GM18867 (cell line): ENCODE results near the gene ALG14.
"Not testable (repeated sequence)": the region's sequence is repeated elsewhere in the genome, so short reads cannot be mapped to it uniquely, and the experiment has no call there.

ENCODE experiments used
- ATAC-seq: cut with Tn5 transposase; IDR thresholded peaks from one replicate; pipeline ENCODE4 v1.9.1; 2021; ENCODE audit warnings: mild to moderate bottlenecking, moderate library complexity; ENCODE audit not compliant: unreplicated experiment

ALG14 gene

GRCh38 chr1:94958081-94958480 is 114.7 kb downstream of the ALG14 start:
- ATAC-seq = no peak

GRCh38 chr1:94955767-94956632 is 116.8 kb downstream of the ALG14 start:
- no peak for ATAC-seq

DNA sequence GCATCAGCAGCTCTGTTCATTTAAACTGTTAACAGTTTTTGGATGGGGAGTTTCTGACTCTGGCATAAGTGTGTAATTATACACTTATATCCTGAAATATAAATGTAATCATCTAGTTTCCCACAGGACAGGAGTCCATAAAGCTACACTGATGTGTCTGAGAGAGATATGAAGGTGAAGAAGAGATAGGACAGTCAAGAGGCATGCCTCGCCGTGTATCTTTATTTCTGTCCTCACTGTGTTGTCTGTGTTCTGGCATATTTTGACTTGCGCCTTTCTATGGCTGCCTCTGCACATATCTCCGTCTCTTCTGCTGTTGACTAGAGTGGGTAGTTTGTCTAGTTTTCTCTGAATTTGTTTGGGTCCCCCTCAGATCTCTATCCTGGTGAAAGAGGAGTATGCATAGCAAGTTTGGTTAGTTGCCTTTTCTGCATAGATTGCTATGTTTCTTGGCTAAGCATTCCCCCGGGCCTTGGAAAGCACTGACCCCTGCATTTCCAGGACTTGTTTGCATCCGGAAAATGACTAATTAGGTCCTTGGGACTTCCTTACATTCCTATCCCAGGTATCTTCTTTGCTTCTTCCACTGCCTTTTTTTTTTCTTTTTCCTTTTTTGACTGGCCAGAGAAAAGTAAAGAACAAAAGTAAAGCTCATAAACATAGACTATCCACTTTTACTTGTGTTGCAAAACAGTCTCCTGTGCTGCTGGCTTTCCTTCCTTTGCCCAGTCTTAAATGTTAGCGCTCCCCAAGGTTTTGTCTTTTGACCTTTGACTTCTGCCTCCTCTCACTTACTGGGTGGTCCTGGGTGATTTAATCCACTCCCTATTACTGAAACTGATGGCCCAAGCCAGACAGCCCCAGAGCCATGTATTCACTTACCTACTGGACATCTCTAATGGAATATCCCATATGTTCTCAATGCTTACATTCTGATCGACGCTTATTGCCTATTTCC is 118.2 kb downstream of the ALG14 start:
- ATAC-seq = no peak

GRCh38 chr1:94953746-94954145 is 119.0 kb downstream of the ALG14 start:
- ATAC-seq = no peak

- no peak for ATAC-seq
These were observed 119.6 kb downstream of the ALG14 start for GRCh38 chr1:94953107-94953506.

GRCh38 chr1:94952539-94952938 is 120.2 kb downstream of the ALG14 start:
- no peak for ATAC-seq

DNA sequence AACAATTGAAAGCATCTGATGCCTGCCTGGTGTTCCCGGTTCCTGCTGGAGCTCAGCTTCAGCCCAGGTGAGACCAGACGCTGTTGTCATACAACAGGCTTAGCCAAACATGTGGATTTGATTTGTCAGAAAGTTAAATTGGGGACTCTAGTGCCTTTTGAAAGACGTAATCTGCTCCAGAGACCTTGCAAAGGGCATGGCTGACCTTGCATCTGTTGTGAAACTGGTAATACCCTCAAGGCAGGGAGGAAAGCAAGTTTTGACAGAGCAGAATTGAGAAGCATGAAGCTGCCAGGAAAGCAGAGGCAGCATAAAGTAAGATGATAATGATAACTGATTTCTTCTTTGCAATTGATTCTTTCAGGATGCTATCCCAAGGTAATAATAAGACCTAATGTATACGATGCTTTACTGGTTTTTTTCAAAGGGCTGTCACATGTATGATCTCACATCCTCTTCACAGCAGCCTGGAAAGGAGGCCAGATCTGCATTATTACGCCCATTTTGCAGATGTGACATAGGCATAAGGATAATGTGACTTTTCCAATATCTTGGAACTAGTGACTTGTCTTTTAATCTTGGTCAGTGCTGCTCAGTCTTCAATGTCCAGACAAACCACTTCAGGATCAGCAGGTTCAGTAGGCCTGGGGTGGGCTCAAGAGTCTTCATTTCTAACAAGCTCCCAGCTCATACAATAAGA is 121.1 kb downstream of the ALG14 start:
- ATAC-seq = no peak

GRCh38 chr1:94951046-94951445 is 121.7 kb downstream of the ALG14 start:
- ATAC-seq = no peak

DNA sequence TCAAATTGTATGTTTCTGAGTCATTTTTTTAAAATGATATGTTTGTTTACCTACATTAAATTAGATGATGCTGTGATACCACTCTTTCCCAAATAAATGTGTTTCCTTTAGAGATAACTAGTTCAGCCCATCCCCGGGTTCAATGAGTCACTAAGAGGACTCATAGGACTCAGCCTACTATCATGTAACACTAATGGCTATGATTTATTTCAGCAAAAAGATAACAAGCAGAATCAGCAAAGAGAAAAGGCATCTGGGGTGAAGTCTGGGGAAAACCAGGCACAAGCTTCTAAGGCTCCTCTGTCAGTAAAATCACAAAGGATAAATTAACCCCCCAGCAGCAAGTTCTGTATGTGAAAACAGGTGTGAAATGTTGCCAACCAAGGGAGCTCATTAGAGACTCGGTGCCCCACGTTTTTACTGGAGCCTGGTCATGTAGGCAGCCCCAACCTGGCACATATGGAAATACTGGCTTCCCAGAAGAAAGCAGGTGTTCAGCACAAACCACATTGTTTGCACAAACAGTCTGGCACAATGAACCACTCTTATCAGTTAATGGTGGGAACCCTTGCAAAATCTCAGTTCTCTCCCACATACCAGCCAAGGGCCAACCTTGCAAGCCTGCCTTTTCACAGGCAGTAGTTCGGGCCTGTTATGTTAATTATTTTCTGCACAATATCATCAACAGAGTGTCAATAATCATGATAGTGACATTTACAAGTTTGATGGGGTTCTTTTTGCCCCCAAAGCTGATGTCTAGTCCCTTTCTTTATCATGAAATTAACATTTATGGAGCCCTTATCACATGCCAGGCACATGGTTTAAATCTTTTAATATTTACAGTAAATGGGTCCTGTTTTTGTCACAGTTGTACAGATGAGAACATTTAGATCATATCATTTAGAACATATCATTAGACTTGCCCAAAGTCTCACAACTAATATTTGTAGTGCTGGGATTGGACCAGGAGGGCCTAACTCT is 122.8 kb downstream of the ALG14 start:
- no peak for ATAC-seq

DNA sequence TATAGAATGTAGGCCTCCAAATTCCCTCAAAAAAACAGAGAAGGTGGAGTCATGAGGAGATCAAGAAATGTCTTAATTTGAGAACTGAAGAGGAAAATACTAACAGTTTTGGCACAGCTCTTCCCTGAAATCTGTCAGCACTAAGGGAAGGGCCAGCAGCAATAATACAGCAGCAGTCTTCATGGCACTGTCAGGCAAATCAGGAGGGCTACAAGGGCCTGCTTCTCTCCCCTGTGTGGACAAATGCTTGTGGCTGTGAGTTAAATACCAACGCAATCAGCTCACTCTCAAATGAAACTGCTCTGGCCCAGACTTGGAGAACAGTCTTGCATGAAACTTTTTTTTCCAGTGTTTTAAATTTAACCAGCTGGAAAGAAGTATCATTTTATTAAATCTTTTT is 125.3 kb downstream of the ALG14 start:
- no peak for ATAC-seq

DNA sequence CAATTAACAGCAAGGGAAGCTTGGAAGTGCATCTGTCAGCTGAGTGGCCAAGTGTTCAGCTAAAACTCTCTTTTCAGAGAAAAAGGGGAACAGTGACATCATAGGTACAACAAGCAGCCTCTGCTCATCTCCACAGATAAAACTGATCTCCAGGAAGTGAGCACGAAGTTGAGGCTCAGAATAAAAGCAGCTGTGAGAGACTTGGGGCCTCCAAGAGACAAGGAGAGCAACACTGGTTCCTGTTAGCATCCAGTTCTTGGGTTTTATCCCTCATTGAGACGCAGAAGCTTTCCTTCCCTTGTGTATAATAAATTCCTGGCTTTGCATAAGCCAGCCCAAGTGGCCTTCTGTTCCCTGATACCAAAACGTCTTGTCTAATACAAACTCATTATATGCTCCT is 125.9 kb downstream of the ALG14 start:
- no peak for ATAC-seq

- no peak for ATAC-seq
These were observed 130.3 kb downstream of the ALG14 start for GRCh38 chr1:94942171-94943128.

DNA sequence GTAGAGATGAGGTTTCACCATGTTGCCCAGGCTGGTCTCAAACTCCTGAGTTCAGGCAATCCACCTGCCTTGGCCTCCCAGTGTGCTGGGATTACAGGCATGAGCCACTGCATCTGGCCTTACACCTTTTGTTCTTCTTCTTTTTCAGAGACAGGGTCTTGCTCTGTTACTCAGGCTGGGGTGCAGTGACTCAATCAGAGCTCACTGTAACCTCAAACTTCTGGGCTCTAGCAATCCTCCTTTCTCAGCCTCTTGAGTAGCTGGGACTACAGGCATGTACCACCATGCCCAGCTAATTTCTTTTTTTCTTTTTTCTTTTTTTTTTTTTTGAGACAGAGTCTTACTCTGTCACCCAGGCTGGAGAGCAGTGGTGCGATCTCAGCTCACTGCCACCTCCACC is 131.3 kb downstream of the ALG14 start:
- ATAC-seq = not testable (repeated sequence)

DNA sequence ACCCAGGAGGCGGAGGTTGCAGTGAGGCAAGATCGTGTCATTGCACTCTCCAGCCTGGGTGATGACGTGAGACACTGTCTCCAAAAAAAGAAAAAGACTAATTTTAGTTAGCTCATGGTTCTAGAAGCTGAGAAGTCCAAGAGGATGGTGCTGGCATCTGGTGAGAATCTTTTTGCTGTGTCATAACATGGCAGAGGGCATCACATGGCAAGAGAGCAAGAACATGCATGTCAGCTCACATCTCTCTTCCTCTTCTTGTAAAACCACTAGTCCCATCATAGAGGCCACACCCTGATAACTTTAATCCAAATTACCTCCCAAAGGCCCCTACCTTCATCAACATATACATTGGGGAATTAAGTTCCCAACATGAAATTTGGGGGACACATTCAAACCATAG is 132.0 kb downstream of the ALG14 start:
- no peak for ATAC-seq

- ATAC-seq = no peak
These were observed 134.9 kb downstream of the ALG14 start for GRCh38 chr1:94937820-94938219.

GRCh38 chr1:94936861-94937620 is 135.7 kb downstream of the ALG14 start:
- no peak for ATAC-seq

GRCh38 chr1:94935476-94935875 is 137.3 kb downstream of the ALG14 start:
- no peak for ATAC-seq

DNA sequence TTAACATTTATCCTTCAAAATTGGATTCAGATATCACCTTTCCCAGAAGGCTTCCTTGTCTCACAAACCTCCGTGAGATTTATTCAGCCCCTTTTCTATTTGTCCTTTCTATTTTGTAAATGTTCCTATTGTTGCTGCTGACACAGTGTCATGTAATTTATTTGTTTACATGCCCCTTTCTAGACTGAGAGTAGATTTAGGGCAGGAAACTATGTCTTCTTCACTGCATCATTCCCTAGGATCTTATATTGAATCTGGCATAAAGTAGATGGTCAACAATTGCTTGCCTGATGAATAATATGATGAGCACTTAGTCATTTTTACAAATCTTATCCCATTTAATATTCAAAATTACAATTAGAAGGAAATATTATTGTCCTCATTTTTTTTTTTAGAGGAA is 137.7 kb downstream of the ALG14 start:
- no peak for ATAC-seq
